SIG-M5 treated with dmso at 0.1 percent for 504 hours (cell line): ENCODE data around the gene NECTIN4.
A peak's percentile ranks its signal among the peaks of the same experiment; 100 is the strongest.

ENCODE experiments used
- DNase-seq: peaks from one replicate; lab custom pipeline; 2025; ENCODE audit not compliant: unreplicated experiment; lab: John Stamatoyannopoulos, UW

NECTIN4 gene

GRCh38 chr1:161083748-161084596, 5.4 kb downstream of the NECTIN4 start:
- peak; percentile 28 for DNase-seq

DNA sequence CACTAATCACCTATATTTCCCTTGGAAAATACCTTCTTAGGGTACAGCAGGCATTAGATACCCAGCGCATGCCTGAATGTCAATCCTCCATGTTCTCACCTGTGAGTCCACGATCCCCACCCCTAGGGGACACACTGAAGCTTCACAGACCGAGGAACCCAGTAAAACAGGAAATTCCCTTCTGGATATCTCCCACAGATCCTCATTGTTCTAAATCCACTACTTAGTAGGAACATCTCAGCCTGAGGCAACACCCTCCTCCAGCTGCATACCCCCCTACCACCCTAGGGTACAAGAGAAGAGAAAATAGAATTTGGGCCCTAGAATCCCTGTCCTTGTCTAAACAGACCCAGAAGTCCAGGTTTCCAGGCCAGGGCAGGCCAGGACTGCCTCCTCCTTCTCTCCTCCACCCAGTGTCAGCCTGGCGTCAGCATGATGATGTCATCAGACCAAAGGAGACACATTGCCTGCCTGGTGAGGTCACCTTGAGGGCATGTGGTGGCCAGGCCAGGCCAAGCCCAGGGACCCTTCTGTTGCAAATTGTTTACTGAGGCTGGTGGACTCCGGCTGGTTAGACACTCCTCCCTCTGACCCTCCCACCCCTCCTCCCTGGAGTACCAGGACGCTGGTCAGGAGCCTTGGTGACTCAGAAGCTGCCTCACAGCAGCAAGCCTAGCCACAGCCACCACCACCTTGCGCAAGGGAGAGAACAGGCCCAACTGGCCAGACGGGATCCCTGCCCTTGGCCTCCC, 6.2 kb downstream of the NECTIN4 start:
- DNase-seq: peak; percentile 85

- no peak for DNase-seq
These were observed 6.9 kb downstream of the NECTIN4 start for GRCh38 chr1:161082483-161082882.

GRCh38 chr1:161081519-161081918, 7.8 kb downstream of the NECTIN4 start:
- DNase-seq: no peak

DNA sequence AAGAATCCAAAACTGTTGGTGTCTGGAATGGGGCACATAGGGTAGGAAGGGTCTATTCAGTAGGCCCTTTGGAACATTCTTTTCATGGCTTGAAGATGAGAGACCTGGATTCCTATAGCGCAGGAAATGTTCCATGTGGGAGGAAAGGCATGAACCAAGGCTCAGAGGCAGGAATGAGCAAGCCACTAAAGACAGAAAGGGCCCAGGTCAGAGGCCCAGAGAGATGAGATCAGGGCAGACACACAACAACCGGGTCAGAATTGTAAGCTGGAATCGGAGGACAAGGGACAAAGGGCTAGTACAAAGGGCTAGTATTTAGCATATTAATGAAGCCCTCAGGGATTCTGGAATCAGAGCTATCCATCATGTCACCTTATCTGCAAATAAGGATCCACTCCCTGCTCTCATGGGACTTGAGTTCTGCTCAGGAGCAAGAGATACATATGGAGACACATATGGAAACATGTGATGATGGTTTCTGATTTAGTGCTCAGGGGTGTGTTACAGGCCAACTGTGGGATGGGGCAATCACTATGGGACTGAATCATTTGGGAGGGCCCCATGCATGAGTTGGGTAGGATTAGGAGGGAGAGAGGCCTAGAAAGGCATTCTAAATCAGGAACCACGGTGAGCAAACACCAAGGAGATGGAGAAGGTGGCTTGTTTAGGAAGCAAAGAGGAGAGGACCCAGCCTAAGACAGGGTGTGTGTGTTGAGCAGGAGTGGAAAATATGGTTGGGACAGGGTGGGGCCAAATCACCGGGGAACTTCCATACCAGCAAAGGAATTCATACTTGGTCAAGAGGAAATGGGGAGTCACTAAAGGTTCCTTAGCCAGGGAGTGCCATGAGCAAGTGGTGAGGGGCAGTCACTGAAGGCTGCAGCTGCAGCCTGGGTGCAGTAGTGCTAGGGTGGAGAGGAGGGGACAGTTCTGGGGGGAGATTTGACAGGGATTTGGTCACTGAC, 8.6 kb downstream of the NECTIN4 start:
- DNase-seq: no peak

DNA sequence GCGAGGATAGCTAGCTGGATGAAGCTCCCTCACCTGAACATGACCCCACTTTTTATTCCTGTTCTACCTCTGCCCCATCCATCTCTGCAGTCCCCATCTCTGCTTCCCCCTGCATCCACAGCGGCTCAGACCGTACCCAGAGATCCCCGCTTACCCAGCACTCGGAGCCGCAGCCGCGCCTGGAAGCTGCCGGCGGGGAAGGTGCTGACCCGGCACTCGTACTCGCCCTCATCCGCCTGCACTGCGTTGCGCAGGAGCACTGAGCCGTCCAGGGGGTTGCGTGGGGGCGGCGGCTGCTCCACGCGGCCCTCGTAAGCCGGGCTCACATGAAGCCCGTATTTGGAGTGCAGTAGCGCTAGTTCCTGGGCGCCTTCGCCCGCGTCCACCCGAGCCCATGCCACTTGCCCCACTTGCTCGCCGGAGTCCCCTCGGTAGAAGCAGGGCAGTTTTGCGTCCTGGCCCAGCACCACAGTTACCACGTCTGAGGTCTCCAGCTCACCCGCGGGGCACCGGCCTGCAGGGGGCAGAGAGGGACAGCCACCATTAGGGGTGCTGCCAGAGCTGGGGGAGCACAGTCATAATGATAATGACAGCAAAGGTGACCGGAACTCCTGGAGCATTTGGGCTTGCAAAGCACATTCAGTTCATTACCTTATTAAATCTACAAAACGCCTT, 9.8 kb downstream of the NECTIN4 start:
- DNase-seq: no peak

GRCh38 chr1:161077426-161077825, 11.9 kb downstream of the NECTIN4 start:
- no peak for DNase-seq

GRCh38 chr1:161076410-161076809, 12.9 kb downstream of the NECTIN4 start:
- no peak for DNase-seq

GRCh38 chr1:161074676-161075368, 14.5 kb downstream of the NECTIN4 start:
- no peak for DNase-seq

DNA sequence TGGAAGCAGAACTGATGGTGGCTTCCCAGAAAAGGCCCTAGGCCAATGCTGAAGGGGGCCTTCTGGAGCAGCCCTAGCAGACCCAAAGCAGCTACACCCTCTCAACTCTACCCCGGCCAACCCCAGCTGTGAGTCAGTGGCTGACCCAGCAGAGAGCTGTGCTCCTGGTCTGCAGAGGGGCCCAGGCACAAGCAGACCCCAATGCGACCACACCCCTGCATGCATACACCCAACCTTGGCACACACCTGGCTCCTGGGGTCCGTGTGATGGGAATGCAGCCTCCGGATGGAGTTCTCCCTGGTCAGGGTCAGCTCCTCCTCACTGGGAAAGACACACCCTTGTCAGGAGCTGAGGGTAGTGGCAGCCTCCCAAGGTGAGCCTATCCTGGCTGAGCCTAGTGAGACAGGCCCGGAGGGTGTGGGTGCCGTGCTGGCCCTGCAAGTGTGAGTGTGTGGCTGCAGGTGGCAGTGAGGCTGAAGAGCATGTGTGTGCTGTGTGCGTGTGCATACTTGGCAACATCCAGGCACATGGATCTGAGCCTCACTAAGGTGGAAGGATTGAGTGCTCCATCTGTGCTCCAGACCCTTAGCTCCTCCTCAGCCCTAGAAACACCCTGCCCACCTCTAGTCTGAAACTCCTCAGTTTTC, 15.8 kb downstream of the NECTIN4 start:
- no peak for DNase-seq

DNA sequence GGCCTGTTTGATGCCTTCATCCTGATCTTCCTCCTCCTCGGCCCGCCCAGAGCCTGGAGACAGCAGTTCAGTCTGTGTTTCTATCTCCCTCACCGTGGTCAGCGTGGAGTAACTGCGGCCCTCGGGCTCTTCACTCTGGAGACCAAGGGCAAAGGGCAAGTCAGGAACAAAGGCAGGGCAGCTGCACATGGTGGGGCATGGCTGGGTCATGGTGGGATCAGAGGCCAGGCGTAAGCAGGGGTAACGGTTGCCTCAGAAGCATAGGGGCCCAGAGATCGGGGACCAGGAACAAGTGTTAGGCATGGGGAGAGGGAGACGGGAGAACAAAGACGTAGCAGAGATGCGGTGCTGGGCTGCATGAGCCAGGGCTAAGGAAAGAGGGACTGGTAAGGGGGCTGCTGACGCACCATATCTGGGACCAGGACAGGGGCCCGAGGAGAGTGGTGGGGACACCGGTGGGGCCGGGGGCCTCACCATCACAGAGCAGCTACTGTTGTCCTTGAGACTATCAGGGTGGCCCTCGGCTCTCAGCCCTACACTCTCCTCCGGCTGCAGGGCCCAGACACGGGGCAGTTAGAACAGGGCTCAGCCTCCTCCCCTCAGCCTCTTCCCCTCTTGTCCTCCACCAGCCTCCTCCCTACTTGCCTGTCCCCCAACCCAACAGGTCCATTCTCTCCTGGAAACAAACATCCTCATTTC, 16.5 kb downstream of the NECTIN4 start:
- DNase-seq: no peak

DNA sequence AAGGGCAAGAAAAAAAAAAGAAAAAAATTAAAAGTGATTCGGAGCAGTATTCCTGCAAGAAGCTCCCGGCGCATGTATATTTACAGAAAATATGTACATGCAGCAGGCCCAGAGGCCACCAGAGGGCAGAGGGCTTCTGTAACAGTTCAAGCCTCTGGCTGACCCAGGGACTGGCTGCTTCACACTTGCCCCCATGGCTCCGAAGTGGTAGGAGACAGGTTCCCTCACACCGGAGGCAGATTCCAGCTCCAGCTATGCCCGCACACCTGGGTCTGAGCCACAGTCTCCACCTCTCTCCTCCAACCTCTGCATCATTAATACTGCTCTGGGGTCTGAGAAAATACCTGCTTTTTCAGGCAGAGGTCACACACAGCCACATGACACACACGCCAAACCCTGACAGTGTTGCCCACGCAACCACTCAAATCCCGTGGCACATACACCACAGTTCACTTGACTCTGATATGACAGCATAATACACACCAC, 17.4 kb downstream of the NECTIN4 start:
- DNase-seq: peak; percentile 56

DNA sequence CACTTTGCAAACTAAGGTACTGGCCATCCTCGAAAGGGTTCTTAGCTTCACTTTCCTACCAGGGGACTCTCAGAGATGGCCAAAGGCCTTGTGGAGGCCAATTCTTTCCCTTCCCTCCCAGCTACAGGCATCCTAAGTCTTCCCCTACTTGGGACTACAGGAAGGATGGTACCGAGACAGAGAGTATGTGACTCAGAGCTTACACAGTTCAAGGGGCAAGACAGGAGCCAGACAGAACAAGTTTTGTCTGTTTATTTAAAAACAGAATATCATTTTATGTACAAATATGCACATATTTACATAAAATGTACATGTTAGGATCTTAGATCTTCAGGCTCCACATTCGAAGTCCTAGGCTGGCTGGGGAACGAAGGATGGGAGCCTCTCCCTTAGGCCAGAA, 18.6 kb downstream of the NECTIN4 start:
- no peak for DNase-seq

DNA sequence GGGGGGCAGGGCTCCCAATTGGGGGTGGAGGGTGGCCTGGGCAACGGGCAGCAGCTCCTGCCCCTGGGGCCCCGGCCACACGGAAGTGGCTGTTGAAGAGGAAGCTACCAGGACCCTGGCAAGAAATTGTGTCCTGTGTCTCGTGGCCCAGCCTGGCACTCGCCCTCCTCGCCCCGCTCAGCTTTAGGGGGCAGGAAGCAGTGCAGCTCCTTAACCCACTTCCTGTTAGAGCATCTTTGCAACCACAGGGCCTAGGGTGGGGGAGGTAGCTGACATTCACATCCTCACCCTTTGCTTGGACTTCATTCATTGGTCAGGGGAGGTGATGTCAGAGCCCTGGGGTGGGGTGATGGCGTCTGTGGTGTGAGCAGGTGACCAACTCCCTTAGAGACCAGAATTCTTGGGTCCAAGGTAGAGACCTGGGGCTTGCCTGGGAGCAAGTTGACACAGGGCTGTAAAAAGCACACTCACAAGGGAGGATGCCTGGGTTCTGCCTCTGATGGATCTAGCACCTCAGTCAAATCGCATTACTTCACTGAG, 19.6 kb downstream of the NECTIN4 start, which contains the start of gene ARHGAP30:
Gene ARHGAP30 (minus strand): TSS at position 161 of the 540 bp plus-strand sequence. CDS start 267 bp downstream, outside the sequence.
- peak; percentile 98 for DNase-seq

- no peak for DNase-seq
These were observed 20.1 kb downstream of the NECTIN4 start for GRCh38 chr1:161069241-161069640.

DNA sequence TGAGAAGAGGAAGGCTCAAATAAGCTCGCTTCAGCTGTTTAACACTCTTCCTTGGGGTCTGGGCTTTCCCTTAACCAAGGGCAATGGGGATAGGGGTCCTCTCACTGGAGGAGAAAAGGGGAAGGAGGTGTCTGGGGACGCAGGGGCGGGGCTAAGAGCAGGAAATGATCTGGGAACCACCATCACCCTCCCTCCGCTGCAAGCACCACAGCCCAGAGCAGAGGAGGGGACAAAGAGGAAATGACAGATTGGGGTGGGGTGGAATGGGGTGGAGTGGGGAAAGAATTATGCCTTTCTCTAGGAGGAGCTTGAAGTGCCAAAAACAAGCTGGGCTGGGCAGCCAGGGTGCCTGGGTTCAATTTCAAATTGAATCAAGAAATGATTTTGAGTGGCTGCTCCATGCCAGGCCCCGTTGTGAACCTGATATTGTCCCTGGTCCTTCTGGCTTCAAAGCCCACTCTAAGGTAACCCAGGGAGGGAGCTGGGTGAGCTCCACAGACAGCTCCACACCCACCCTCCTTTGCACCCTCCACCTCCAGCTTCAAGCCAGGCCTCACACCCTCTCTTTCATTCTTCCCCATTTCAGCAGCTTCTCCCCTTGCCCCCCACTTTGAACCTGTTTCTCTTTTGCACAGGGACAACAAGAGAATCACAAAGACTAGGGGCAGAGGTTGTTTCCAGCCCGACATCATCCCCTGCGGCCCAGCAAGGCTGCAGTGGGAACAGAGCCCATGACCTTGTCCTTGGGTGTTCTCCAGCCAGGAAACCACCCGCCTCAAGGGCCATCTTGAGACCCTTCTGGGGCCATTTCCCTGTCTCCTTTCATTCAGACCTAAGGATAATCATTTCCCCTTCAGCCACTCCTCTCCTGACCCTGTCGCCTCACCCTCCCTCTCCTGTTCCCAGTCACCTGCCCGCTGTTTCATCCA, 20.8 kb downstream of the NECTIN4 start:
- DNase-seq: peak; percentile 98

DNA sequence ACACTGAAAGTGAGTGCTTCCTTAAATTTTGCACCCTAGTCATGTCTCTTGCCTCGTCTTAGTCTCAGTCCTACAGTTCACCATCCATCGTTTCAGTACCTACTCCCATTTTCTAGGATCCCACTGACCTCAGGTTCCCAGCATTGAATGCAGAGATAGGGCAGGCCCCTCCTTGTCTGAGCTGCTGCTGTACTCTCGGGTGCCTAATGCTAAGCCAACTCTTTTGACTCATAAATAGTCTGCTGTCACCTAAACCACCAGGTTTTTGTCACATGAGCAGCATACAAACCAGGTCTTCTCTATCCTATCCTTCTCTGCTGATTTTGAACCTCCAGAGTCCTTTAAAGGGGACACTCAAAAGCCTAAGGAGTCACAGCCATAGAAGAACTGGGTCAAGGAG, 22.7 kb downstream of the NECTIN4 start:
- DNase-seq: no peak
